HEK293 (cell line): ENCODE measurements around the gene ZNF503.
A peak's percentile ranks its signal among the peaks of the same experiment; 100 is the strongest.

ENCODE experiments used
- CTCF ChIA-PET: fragments of 350-600 bp; formaldehyde crosslinking; extraction: SDS; loops from one replicate; lab custom pipeline; 2021; ENCODE audit warnings: antibody characterized with exemption; lab: Yijun Ruan, JAX
- POLR2A ChIA-PET: fragments of 300-600 bp; formaldehyde crosslinking; extraction: SDS; loops from one replicate; lab custom pipeline; 2020; ENCODE audit warnings: antibody characterized with exemption, inconsistent platforms; lab: Yijun Ruan, JAX
- H3K27ac ChIP-seq: fragments of 200-500 bp; sonication (Bioruptor generic); 2 replicates; pipeline ENCODE4 v1.5.1; 2014; ENCODE audit warnings: low read depth, low read length, control low read depth, inconsistent platforms; ENCODE audit errors: extremely low read depth
- H3K36me3 ChIP-seq, 2 experiments: fragments of 200-500 bp in 1 of 2; sonication (Bioruptor generic) in 1 of 2; 1 replicate in 1 of 2; 2 replicates in 1 of 2; pipeline ENCODE4 v1.5.1; 2014 to 2017; ENCODE audit warnings: inconsistent platforms in 2 of 2, low read length in 2 of 2; ENCODE audit not compliant: control insufficient read depth in 2 of 2, insufficient read depth in 1 of 2
- H3K4me1 ChIP-seq: fragments of 200-500 bp; sonication (Bioruptor generic); 2 replicates; pipeline ENCODE4 v1.5.1; 2014; ENCODE audit warnings: mild to moderate bottlenecking, low read length, inconsistent platforms; ENCODE audit not compliant: control insufficient read depth, insufficient read depth
- H3K4me3 ChIP-seq: 2 replicates; pipeline ENCODE4 v1.5.1; 2011; ENCODE audit warnings: low read depth, mild to moderate bottlenecking, control low read depth, low read length, moderate library complexity
- H3K9me3 ChIP-seq: fragments of 200-500 bp; sonication (Bioruptor generic); 2 replicates; pipeline ENCODE4 v1.5.1; 2014; ENCODE audit warnings: low read depth, low read length, inconsistent platforms; ENCODE audit not compliant: control insufficient read depth, insufficient read depth
- GLIS1 ChIP-seq: fragments of 450-650 bp; formaldehyde crosslinking; IDR thresholded peaks from 2 replicates; pipeline ENCODE4 v1.5.1; 2016; ENCODE audit warnings: missing biosample characterization, missing genetic modification characterization
- GLIS2 ChIP-seq: fragments of 450-650 bp; formaldehyde crosslinking; IDR thresholded peaks from 2 replicates; pipeline ENCODE4 v1.5.1; 2016; ENCODE audit warnings: missing biosample characterization, missing genetic modification characterization
- HIC1 ChIP-seq: fragments of 450-650 bp; formaldehyde crosslinking; IDR thresholded peaks from 2 replicates; pipeline ENCODE4 v1.5.1; 2016; ENCODE audit warnings: missing biosample characterization, missing genetic modification characterization
- PATZ1 ChIP-seq: fragments of 450-650 bp; formaldehyde crosslinking; IDR thresholded peaks from 2 replicates; pipeline ENCODE4 v1.5.1; 2016; ENCODE audit warnings: missing biosample characterization, missing genetic modification characterization
- PRDM2 ChIP-seq: fragments of 450-650 bp; formaldehyde crosslinking; IDR thresholded peaks from 2 replicates; pipeline ENCODE4 v1.5.1; 2016; ENCODE audit warnings: missing biosample characterization, missing genetic modification characterization, borderline replicate concordance
- PRDM4 ChIP-seq: fragments of 450-650 bp; formaldehyde crosslinking; IDR thresholded peaks from 2 replicates; pipeline ENCODE4 v1.5.1; 2017; ENCODE audit warnings: missing biosample characterization, missing genetic modification characterization
- ZBTB6 ChIP-seq: fragments of 450-650 bp; formaldehyde crosslinking; IDR thresholded peaks from 2 replicates; pipeline ENCODE4 v1.5.1; 2017; ENCODE audit warnings: missing biosample characterization, missing genetic modification characterization
- ZIC2 ChIP-seq: fragments of 450-650 bp; formaldehyde crosslinking; IDR thresholded peaks from 2 replicates; pipeline ENCODE4 v1.5.1; 2016; ENCODE audit warnings: missing biosample characterization, missing genetic modification characterization
- ZNF157 ChIP-seq: fragments of 450-650 bp; formaldehyde crosslinking; IDR thresholded peaks from 2 replicates; pipeline ENCODE4 v1.5.1; 2016; ENCODE audit warnings: missing biosample characterization, missing genetic modification characterization
- ZNF202 ChIP-seq: fragments of 450-650 bp; formaldehyde crosslinking; IDR thresholded peaks from 2 replicates; pipeline ENCODE4 v1.5.1; 2016; ENCODE audit warnings: missing biosample characterization, missing genetic modification characterization, borderline replicate concordance
- ZNF239 ChIP-seq: fragments of 450-650 bp; formaldehyde crosslinking; IDR thresholded peaks from 2 replicates; pipeline ENCODE4 v1.5.1; 2016; ENCODE audit warnings: missing biosample characterization, missing genetic modification characterization
- ZNF48 ChIP-seq: fragments of 450-650 bp; formaldehyde crosslinking; IDR thresholded peaks from 2 replicates; pipeline ENCODE4 v1.5.1; 2016; ENCODE audit warnings: missing biosample characterization, missing genetic modification characterization
- ZNF513 ChIP-seq: fragments of 450-650 bp; IDR thresholded peaks from 2 replicates; pipeline ENCODE4 v1.5.1; 2018; ENCODE audit warnings: missing biosample characterization, missing genetic modification characterization

ZNF503 gene

GRCh38 chr10:75399461-75400162, 2.0 kb downstream of the ZNF503 start (continued):
- TF ChIP-seq GLIS2 (tag by site-specific recombination) = peak; percentile 84
- peak; percentile 96 for TF ChIP-seq GLIS1 (tag by site-specific recombination)
- no peak for TF ChIP-seq ZNF513 (tag by site-specific recombination)
- TF ChIP-seq ZNF48 (tag by site-specific recombination) = no peak
- TF ChIP-seq PATZ1 (tag by site-specific recombination) = 0 out of 2 replicates have a peak, but pooled peaks have one; percentile 39
- TF ChIP-seq ZBTB6 (tag by site-specific recombination) = peak; percentile 95
- TF ChIP-seq ZNF239 (tag by site-specific recombination) = no peak
- peak; percentile 77; the same call in 1 of the 2 replicates for TF ChIP-seq HIC1
- TF ChIP-seq ZIC2 = peak; percentile 28; the same call in 1 of the 2 replicates
- peak; percentile 38; the same call in 1 of the 2 replicates for TF ChIP-seq PRDM4

GRCh38 chr10:75398692-75399460, 2.7 kb downstream of the ZNF503 start:
- Histone ChIP-seq H3K36me3 (peaks cover 0 to 46% of the 10 kb centered on the region in 2 experiments; a peak in 2 of 3 replicates), H3K27ac (peak overlapping the region; percentile 100), H3K4me3 (peak overlapping the region; percentile 69), H3K4me1 (no peaks in the 10 kb centered on the region; the same call in 1 of the 2 replicates), H3K9me3 (no peaks in the 10 kb centered on the region)
- CTCF ChIA-PET = interaction anchor here (0.5 to 1.8 kb wide), 8 partner anchors 42 to 1586 kb away, joined by 3 to 6 read pairs (median 3); no protein-coding TSS in a partner anchor
- TF ChIP-seq PRDM2 (tag by site-specific recombination) (no peak), ZNF157 (tag by site-specific recombination) (0 out of 2 replicates have a peak, but pooled peaks have one; percentile 33), ZNF202 (tag by site-specific recombination) (peak; percentile 74)
- POLR2A ChIA-PET = interaction anchor here (1.1 kb wide), 1 partner anchor 19 kb away, joined by 3 read pairs; no protein-coding TSS in a partner anchor
